IPS DF 19.7 (cell line): ENCODE results near the gene CYP2B6.
A peak's percentile ranks its signal among the peaks of the same experiment; 100 is the strongest.
"Not testable (repeated sequence)": the region's sequence is repeated elsewhere in the genome, so short reads cannot be mapped to it uniquely, and the experiment has no call there.

Experiments
- DNase-seq: peaks from one replicate; pipeline ENCODE4 v3.0.0-alpha.2; 2013; ENCODE audit warnings: low read depth, low spot score

CYP2B6 gene

DNA sequence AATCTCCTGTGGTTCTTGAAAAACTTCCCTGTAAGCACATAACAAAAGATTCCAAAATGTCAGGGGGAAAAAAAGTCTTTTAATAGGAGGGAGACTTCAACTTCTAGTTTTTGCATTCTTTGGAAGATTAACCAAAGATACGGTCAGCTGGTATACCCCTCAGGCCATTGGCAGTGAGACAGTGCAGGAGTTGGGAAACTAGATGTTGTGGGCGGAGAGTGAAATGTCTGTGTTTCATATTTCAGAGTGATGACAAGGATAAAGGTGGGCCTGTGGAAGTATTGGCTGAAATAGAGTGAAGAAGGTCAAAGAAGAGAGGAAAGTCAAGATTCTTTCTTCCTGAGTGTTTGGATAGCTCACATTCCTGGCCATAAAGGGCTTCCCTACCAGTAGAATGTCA is 40.8 kb downstream of the CYP2B6 start:
- DNase-seq: no peak

DNA sequence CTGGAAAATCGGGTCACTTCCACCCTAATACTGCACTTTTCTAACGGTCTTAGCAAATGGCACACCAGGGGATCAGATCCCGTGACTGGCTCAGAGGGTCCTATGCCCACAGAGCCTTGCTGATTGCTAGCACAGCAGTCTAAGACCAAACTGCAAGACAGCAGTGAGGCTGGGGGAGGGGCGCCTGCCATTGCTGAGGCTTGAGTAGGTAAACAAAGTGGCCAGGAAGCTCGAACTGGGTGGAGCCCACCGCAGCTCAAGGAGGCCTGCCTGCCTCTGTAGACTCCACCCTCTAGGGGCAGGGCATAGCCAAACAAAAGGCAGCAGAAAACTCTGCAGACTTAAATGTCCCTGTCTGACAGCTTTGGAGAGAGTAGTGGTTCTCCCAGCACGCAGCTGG is 42.2 kb downstream of the CYP2B6 start:
- not testable (repeated sequence) for DNase-seq

DNA sequence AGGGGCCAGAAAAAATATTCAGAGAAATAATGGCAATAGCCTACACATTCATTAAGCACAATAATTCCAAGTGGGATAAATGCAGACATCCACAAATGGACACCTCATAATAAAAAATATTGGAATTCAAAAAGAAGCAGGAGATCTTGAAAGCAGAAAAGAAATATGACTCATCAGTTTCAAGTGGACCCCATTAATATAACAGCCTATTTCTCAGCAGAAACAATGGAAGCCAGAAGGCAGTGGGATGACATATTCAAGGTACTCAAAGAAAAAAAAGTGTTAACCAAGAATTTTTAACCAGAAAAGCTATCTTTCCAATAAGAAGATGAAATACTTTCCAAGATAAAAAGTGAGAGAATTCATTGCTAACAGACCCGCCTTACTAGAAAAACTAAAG is 48.7 kb downstream of the CYP2B6 start:
- no peak for DNase-seq

DNA sequence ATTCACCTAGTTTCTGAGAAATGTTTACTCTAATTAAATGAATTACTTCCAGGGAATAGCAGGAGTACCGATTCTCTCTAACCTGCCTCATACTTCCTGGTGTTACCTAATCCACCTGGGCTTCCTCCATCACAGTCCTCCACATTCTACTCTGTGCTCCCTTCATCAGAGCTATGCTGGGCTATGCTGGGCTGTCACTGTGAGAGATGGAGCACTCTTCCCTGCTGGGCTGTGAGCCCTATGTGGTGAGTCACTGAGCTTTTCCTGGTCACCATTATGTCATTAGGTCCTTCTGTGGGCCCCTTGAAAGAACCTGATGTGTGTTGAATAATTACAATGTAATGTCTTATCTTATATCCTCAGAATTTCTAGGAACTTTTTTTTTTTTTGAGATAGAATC is 54.0 kb downstream of the CYP2B6 start:
- DNase-seq: not testable (repeated sequence)

DNA sequence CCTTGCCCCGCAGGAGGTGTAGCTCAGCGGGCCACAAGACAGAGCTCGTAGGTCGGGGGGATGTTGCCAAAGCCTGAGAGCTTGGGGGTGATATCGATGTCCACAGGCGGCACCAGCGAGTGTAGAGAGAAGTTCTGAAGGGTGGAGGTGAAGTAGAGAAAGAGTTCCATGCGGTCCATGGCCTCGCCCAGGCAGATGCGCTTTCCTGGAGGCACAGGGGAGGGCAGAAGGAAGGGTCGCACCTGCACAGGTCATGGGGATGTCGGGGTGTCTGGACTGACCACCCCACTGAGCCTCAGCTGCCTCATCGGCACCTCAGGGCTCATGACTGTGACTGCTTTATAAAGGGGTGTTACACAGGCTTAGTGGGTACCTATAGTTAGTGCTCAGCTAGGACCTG is 59.3 kb downstream of the CYP2B6 start:
- DNase-seq: no peak

DNA sequence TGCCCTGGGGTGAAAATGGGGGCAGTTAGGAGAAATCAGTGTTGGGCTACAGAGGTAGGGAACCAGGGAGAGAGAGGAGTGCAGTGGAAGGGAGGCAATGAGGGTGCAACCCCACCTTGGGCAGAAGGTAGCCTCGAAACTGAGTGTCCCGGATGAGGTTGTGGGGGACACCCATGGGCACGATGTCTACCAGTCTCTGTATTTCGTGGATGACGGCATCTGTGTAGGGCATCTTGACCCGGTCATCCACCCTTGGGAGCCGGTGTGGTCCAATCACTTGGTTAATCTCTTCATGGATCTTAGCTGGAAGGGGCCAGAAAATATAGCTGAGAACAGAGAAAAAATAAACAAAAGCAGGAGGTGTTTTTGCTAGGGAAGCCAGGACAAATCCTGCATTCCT is 61.1 kb downstream of the CYP2B6 start:
- DNase-seq: not testable (repeated sequence)

DNA sequence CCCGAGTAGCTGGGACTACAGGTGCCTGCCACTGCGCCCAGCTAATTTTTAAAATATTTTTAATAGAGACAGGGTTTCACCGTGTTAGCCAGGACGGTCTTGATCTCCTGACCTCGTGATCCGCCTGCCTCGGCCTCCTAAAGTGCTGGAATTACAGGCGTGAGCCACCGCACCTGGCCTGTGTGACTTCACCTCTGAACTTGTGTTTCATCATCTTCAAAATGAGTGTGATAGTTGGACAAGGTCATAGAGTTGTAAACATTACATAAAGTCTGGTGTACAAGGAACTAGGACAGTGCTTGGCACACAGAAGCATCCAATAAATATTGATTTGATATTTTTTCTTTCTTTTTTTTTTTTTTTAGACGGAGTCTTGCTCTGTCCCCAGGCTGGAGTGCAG is 62.2 kb downstream of the CYP2B6 start:
- DNase-seq: not testable (repeated sequence)

DNA sequence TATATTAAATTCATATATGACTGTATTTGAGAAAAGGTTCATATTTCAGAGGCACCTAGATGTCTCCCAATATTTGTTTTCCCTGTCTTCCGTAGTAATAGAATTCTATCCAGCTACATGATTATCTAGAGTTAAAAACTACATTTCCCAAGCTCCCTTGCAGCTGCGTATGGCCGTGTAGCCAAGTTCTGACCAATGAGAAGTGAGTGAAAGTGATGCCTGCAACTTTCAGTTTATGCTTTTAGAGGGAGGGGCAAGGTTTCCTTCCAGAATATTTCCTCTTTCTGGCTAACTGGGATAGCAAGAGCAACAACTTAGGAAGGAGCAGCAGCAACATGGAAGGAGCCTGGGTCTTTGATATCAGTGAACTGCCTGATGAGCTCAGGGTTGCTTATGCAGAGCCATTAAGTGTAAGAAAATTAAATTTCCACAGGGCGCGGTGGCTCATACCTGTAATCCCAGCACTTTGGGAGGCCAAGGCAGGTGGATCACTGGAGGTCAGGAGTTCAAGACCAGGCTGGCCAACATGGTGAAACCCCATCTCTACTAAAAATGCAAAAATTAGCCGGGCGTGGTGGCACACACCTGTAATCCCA is 74.0 kb downstream of the CYP2B6 start:
- peak; percentile 42 for DNase-seq
